ENCODE measurements around the gene DAB2. TPM values are rescaled to one million over a fixed set of nuclear protein-coding genes. Genes with fewer than 3 reads are reported as not detected.

Gene DAB2
- total and polyA plus RNA-seq, 7 donors, result 4.1 to 37.1 (median 13.5) TPM

DNA sequence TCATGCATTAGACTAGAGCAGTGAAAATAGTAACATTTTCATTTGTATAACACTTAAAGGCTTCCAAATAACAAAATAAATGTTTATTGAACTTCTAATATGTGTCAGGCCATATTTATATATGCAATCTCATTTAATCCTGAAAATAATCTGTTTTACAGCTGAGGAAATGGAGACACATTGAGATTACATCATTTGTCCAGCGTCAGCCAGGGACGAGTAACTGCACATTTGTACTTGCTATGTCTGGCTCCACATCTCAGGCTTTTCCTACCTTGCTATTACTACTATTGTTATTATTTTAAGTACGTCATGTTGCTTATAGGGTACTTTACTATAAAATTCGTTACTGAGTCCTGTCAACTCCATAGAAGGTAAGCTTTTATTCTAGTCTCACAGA lies 56.7 kb downstream of the DAB2 start:
- intact Hi-C loops (cut with DNase I), result no loop called here
- Histone ChIP-seq H3K27me3 (ENCODE audit: insufficient read depth in 3 of 3, low read length in 2 of 3) (no peaks in the 10 kb centered on the region), H3K4me1 (no peaks in the 10 kb centered on the region), H3K4me3 (no peak overlapping the region), H3K36me3 (ENCODE audit: insufficient read depth in 1 of 2, low read depth in 1 of 2) (peaks cover 0 to 24% of the 10 kb centered on the region in 2 donors), H3K27ac (no peak overlapping the region), H3K9me3 (no peaks in the 10 kb centered on the region)
- no peak for DNase-seq
- WGBS, 3 donors, result 44 to 56% (median 45%) methylated on average over 4 of the region's 4 CpGs
- TF ChIP-seq, protein P1, sequence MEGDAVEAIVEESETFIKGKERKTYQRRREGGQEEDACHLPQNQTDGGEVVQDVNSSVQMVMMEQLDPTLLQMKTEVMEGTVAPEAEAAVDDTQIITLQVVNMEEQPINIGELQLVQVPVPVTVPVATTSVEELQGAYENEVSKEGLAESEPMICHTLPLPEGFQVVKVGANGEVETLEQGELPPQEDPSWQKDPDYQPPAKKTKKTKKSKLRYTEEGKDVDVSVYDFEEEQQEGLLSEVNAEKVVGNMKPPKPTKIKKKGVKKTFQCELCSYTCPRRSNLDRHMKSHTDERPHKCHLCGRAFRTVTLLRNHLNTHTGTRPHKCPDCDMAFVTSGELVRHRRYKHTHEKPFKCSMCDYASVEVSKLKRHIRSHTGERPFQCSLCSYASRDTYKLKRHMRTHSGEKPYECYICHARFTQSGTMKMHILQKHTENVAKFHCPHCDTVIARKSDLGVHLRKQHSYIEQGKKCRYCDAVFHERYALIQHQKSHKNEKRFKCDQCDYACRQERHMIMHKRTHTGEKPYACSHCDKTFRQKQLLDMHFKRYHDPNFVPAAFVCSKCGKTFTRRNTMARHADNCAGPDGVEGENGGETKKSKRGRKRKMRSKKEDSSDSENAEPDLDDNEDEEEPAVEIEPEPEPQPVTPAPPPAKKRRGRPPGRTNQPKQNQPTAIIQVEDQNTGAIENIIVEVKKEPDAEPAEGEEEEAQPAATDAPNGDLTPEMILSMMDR (IDR thresholded peaks at IDR 0.05), result no peak
- no peak for ATAC-seq

DNA sequence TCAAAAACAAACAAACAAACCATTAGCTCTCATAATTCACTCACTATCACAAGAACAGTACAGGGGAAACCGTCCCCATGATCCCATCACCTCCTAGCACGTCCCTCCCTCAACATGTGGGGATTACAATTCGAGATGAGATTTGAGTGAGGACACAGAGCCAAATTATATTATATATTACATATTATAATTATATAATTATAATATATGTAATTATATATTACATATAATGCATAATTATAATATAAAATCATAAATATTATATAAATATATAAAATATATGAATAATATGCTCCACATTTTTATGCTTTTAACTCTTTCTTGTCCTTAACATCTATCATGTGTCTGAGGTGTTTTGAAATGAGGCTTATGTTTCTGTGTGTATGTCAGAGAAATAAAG lies 57.1 kb downstream of the DAB2 start:
- intact Hi-C loops (cut with DNase I), result no loop called here
- H3K4me3 ChIP-seq, result no peak overlapping the region
- no peaks in the 10 kb centered on the region for H3K9me3 ChIP-seq
- TF ChIP-seq, protein P1 (IDR thresholded peaks at IDR 0.05), result no peak
- DNase-seq, result no peak
- ATAC-seq, result no peak
- H3K4me1 ChIP-seq, result no peaks in the 10 kb centered on the region
- H3K27me3 ChIP-seq (ENCODE audit: insufficient read depth in 3 of 3, low read length in 2 of 3), result no peaks in the 10 kb centered on the region
- no peak overlapping the region for H3K27ac ChIP-seq
- H3K36me3 ChIP-seq (ENCODE audit: insufficient read depth in 1 of 2, low read depth in 1 of 2), result peaks cover 0 to 20% of the 10 kb centered on the region in 2 donors
- whole genome bisulfite sequencing, 3 donors, result 65 to 77% (median 71%) methylated on average over 3 of the region's 3 CpGs

DNA sequence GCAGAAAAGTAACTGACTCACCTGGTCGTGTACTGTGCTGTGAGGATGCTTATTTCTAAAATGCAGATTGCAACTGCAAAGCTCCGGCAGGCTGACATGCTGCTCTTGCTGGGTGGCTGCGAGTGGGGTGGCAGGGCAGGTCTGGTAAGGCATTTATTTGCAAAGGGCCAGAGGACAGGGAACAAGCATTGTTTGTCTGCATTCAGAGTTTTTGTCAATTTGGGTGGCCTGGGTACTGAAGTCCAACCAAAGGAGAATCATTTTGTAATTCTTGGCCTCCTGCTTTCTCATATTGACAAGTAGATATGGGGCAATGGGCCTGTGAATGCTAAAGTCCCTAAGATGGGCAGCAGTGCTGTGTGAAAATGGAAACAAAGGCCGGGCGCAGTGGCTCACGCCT lies 60.4 kb downstream of the DAB2 start, which contains the start of gene C9:
Gene C9 (minus strand): TSS at position 129 of the 400 bp plus-strand sequence. CDS start 31 bp downstream, at position 98.
- WGBS, 3 donors, result 75 to 76% (median 76%) methylated on average over 6 of the region's 6 CpGs
- DNase-seq (no peak), ATAC-seq (no peak)
- no peak within 1 kb of the TSS for H3K4me3 ChIP-seq
- H3K4me1 ChIP-seq, result no peaks in the 10 kb centered on the region
- H3K27ac ChIP-seq, result no peak within 1 kb of the TSS
- intact Hi-C loops (cut with DNase I), result no loop called here
- H3K27me3 ChIP-seq (ENCODE audit: insufficient read depth in 3 of 3, low read length in 2 of 3), result no peaks in the 10 kb centered on the region
- H3K9me3 ChIP-seq, result no peaks in the 10 kb centered on the region
- TF ChIP-seq, protein P1 (IDR thresholded peaks at IDR 0.05), result no peak
- H3K36me3 ChIP-seq (ENCODE audit: insufficient read depth in 1 of 2, low read depth in 1 of 2), result no peaks in the 10 kb centered on the region

DNA sequence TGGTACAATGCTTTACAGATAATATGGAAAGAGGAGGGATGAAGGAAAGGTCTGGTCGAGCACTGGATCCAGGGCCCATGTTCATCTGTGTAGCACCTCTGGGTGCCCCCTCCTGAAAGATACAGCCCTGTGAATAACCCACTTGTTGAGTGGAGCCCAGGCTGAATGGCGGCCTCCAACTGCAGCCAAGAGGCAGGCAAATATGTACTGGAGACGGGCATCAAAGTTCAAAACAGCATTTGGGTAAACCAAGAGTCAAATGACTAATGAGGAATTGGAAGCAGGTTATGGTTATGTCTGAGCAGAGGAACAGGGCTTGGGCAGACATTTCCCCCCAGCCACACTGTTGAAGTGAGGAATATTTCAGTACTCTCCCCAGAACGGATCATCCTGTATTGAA lies 61.6 kb downstream of the DAB2 start:
- Histone ChIP-seq H3K27me3 (ENCODE audit: insufficient read depth in 3 of 3, low read length in 2 of 3) (no peaks in the 10 kb centered on the region), H3K4me3 (no peak overlapping the region), H3K9me3 (no peaks in the 10 kb centered on the region), H3K36me3 (ENCODE audit: insufficient read depth in 1 of 2, low read depth in 1 of 2) (no peaks in the 10 kb centered on the region), H3K4me1 (no peaks in the 10 kb centered on the region), H3K27ac (no peak overlapping the region)
- intact Hi-C loops (cut with DNase I), result no loop called here
- 80 to 84% (median 82%) methylated on average over 4 of the region's 4 CpGs for WGBS, 3 donors
- TF ChIP-seq, protein P1 (IDR thresholded peaks at IDR 0.05), result no peak
- DNase-seq (no peak), ATAC-seq (no peak)

DNA sequence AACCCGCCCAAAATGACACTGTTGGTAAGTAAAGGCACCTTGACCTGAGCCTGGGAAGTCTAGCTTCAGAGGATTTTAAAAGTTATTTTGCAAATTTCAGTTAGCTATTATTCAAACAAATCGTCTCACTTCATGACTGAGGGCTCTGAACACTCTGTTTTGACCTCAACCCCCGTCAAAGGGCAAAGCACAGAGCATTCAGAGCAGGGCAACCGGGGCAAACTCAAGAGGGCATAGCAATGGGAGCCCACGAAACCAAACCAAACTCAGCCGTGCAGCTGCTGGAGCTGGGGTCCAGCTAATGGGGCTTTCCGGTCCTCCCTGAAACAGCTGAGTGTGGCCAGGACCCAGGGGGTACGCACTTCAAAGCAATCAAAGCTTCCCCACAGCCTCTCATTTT lies 62.1 kb downstream of the DAB2 start:
- DNase-seq, result no peak
- intact Hi-C loops (cut with DNase I), result no loop called here
- no peak for ATAC-seq
- WGBS, 3 donors, result 78 to 87% (median 83%) methylated on average over 8 of the region's 8 CpGs
- Histone ChIP-seq H3K27ac (no peak overlapping the region), H3K4me1 (no peaks in the 10 kb centered on the region), H3K9me3 (no peaks in the 10 kb centered on the region), H3K27me3 (ENCODE audit: insufficient read depth in 3 of 3, low read length in 2 of 3) (no peaks in the 10 kb centered on the region), H3K36me3 (ENCODE audit: insufficient read depth in 1 of 2, low read depth in 1 of 2) (no peaks in the 10 kb centered on the region), H3K4me3 (no peak overlapping the region)
- TF ChIP-seq, protein P1 (IDR thresholded peaks at IDR 0.05), result no peak

All from psoas muscle (tissue), 8 donors.